ENCODE results near the gene PPIL4.

PPIL4 gene

GRCh38 chr6:149457316-149457884 is 88.4 kb downstream of the PPIL4 start:
- DNase-seq, result no peak

DNA sequence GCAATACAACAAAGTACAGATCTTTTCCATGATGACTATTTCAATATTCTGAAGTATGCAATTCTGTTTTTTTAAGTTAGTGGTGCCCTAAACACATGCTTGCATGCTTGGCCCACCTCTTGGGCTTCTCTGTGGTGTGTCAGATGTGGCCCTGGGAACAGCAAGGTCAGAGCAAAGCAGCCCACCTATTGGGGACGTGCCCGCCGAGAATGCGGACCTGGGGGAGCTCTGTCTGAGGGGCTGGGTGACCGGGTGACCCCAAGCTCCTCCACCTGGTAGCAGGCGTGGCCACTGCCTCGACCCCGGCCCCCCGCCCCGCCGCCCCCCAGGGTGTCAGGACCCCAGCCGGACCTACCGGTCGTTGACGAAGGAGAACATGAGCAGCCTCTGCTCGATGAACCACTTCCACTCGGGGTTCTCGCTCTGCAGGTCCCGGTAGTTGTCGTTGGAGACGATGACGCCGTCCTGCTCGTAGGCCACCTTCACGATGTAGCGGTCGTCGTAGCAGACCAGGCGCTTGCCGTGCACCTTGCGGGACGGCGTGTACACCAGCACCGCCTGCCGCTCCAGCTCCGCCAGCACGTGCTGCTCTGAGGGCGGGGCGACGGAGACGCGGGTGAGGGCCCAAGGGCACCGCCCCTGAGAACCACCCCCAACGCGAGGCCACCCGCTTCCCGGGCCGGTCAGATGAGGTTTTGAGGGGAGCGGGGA is 89.4 kb downstream of the PPIL4 start:
- no peak for DNase-seq

DNA sequence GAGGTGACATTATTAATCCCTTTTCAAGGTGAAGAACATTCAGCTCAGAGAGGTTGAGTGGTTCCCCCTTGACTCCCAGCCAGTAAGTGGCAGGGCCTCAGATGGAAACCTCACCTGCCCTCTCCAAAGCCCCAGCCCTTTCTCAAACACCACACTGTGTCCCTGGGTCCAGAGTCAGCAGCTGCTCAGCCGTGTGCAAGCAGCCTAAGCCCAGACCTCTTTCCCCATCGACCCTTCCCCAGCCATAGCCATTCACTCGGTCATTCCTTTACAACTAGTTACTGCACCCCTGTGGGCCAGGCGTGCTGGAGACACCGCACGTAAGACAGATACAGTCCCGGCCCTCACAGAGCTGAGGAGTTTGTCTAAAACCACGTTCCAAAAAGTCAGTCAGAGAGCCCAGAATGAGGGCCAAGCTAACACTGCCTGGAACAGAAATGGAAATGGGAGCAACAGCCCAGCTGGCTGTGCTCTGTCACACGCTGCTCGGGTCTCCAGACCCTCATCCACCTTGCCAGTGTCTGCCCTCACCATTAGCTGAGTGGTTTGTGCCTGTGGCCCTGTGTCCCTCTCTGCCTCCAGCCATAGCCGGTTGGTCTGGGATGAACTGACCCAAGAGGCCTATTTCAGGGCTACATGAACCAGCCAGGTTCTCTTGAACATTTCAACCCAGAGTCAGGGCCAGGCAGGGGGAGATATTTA is 90.7 kb downstream of the PPIL4 start:
- no peak for DNase-seq

Measured in 8988T (cell line).